Nephron (organoid): ENCODE measurements around the gene ZNF732.
A peak's percentile ranks its signal among the peaks of the same experiment; 100 is the strongest.
"Not testable (repeated sequence)": the region's sequence is repeated elsewhere in the genome, so short reads cannot be mapped to it uniquely, and the experiment has no call there.

Experiments
- H3K27ac Mint-ChIP-seq, 3 experiments: 2 replicates each; pipeline ENCODE4 v1.8.0; 2020; ENCODE audit warnings: mixed read lengths in 3 of 3, mild to moderate bottlenecking in 2 of 3, moderate library complexity in 1 of 3
- H3K27me3 Mint-ChIP-seq: 2 replicates; pipeline ENCODE4 v1.8.0; 2021; ENCODE audit warnings: low read depth, mild to moderate bottlenecking, moderate library complexity, mixed read lengths
- H3K36me3 Mint-ChIP-seq: 2 replicates; pipeline ENCODE4 v1.8.0; 2020; ENCODE audit warnings: low read depth, mixed read lengths
- H3K4me1 Mint-ChIP-seq: 2 replicates; pipeline ENCODE4 v1.8.0; 2020; ENCODE audit warnings: mixed read lengths
- H3K4me3 Mint-ChIP-seq, 3 experiments: 2 replicates each; pipeline ENCODE4 v1.8.0; 2020; ENCODE audit warnings: mild to moderate bottlenecking in 3 of 3, mixed read lengths in 3 of 3, moderate library complexity in 2 of 3
- H3K9me3 Mint-ChIP-seq: 2 replicates; pipeline ENCODE4 v1.8.0; 2020; ENCODE audit warnings: mixed read lengths
- CTCF ChIP-seq, 3 experiments: fragments of 200-600 bp; sonication (generic); IDR thresholded peaks; one replicate each; pipeline ENCODE4 v1.5.0; 2021; ENCODE audit warnings: antibody characterized with exemption in 3 of 3; ENCODE audit not compliant: unreplicated experiment in 3 of 3

ZNF732 gene

GRCh38 chr4:243426-243825, 61.8 kb downstream of the ZNF732 start:
- Mint-ChIP-seq H3K9me3 (peaks cover 69% of the 10 kb centered on the region), H3K27me3 (no peaks in the 10 kb centered on the region), H3K27ac (no peak overlapping the region), H3K4me1 (no peaks in the 10 kb centered on the region), H3K36me3 (peaks cover 47% of the 10 kb centered on the region), H3K4me3 (no peak overlapping the region)
- TF ChIP-seq CTCF (IDR thresholded peaks at IDR 0.05; ENCODE audit: unreplicated experiment in 3 of 3), result no peak

GRCh38 chr4:242121-242848, 63.0 kb downstream of the ZNF732 start:
- peak overlapping the region in 1 of 3 experiments; percentile 37 for H3K4me3 Mint-ChIP-seq
- H3K27me3 Mint-ChIP-seq, result no peaks in the 10 kb centered on the region
- no peaks in the 10 kb centered on the region for H3K4me1 Mint-ChIP-seq
- peak; percentile 25 to 35 (median 33) for TF ChIP-seq CTCF (IDR thresholded peaks at IDR 0.05; ENCODE audit: unreplicated experiment in 3 of 3)
- H3K9me3 Mint-ChIP-seq, result peaks cover 63% of the 10 kb centered on the region
- no peak overlapping the region for H3K27ac Mint-ChIP-seq
- H3K36me3 Mint-ChIP-seq, result peaks cover 38% of the 10 kb centered on the region

GRCh38 chr4:241411-241810, 63.9 kb downstream of the ZNF732 start:
- H3K27ac Mint-ChIP-seq, H3K27me3 Mint-ChIP-seq, H3K4me1 Mint-ChIP-seq, H3K4me3 Mint-ChIP-seq: not testable (repeated sequence)
- peaks cover 56% of the 10 kb centered on the region for H3K9me3 Mint-ChIP-seq
- H3K36me3 Mint-ChIP-seq, result peaks cover 31% of the 10 kb centered on the region

- TF ChIP-seq CTCF (IDR thresholded peaks at IDR 0.05; ENCODE audit: unreplicated experiment in 3 of 3), result no peak
- no peaks in the 10 kb centered on the region for H3K27me3 Mint-ChIP-seq
- H3K27ac Mint-ChIP-seq, result no peak overlapping the region
- H3K9me3 Mint-ChIP-seq, result peaks cover 47% of the 10 kb centered on the region
- peaks cover 30% of the 10 kb centered on the region for H3K36me3 Mint-ChIP-seq
- no peaks in the 10 kb centered on the region for H3K4me1 Mint-ChIP-seq
- no peak overlapping the region for H3K4me3 Mint-ChIP-seq
Measured at GRCh38 chr4:236028-236427, 69.2 kb downstream of the ZNF732 start.

GRCh38 chr4:234178-234577, 71.1 kb downstream of the ZNF732 start:
- no peak overlapping the region for H3K27ac Mint-ChIP-seq
- H3K9me3 Mint-ChIP-seq, result peaks cover 59% of the 10 kb centered on the region
- peaks cover 44% of the 10 kb centered on the region for H3K36me3 Mint-ChIP-seq
- no peaks in the 10 kb centered on the region for H3K27me3 Mint-ChIP-seq
- H3K4me1 Mint-ChIP-seq, result no peaks in the 10 kb centered on the region
- no peak overlapping the region for H3K4me3 Mint-ChIP-seq
- TF ChIP-seq CTCF (IDR thresholded peaks at IDR 0.05; ENCODE audit: unreplicated experiment in 3 of 3), result no peak

GRCh38 chr4:223913-224497, 81.3 kb downstream of the ZNF732 start:
- H3K4me3 Mint-ChIP-seq, result no peak overlapping the region
- H3K27ac Mint-ChIP-seq, result no peak overlapping the region
- H3K4me1 Mint-ChIP-seq, result no peaks in the 10 kb centered on the region
- no peak for TF ChIP-seq CTCF (IDR thresholded peaks at IDR 0.05; ENCODE audit: unreplicated experiment in 3 of 3)
- no peaks in the 10 kb centered on the region for H3K27me3 Mint-ChIP-seq
- peaks cover 39% of the 10 kb centered on the region for H3K36me3 Mint-ChIP-seq
- H3K9me3 Mint-ChIP-seq, result peaks cover 56% of the 10 kb centered on the region
